ENCODE results near the gene LUM. TPM values are rescaled to one million over a fixed set of nuclear protein-coding genes. Genes with fewer than 3 reads are reported as not detected.

The LUM gene
- polyA plus RNA-seq, 1 of the 3 experiments (the other 2 are of a cell fraction), result 30.6 TPM

- Histone ChIP-seq H3K4me2 (no peak overlapping the region), H3F3A (replicated peaks; ENCODE audit: insufficient read depth) (peaks cover 8% of the 10 kb centered on the region), H3K36me3 (replicated peaks in 1 of 2; ENCODE audit: control insufficient read depth in 1 of 2, insufficient read depth in 2 of 2, low read length in 1 of 2) (no peaks in the 10 kb centered on the region), H3K27me3 (ENCODE audit: insufficient read depth) (no peaks in the 10 kb centered on the region), H3K9ac (no peak overlapping the region), H2AFZ (ENCODE audit: low read depth) (no peak overlapping the region), H3K4me1 (ENCODE audit: control insufficient read depth in 1 of 2, insufficient read depth in 2 of 2, low read depth in 1 of 2, low read length in 1 of 2) (peaks cover 6 to 26% of the 10 kb centered on the region in 2 experiments), H4K20me1 (ENCODE audit: insufficient read depth) (no peaks in the 10 kb centered on the region), H3K4me3 (ENCODE audit: low read depth in 2 of 2, low read length in 1 of 2) (no peak overlapping the region), H3K9me2 (no peaks in the 10 kb centered on the region), H3K9me3 (no peaks in the 10 kb centered on the region), H3K27ac (ENCODE audit: low read depth in 2 of 2, low read length in 1 of 2) (no peak overlapping the region; a peak in 2 of 4 replicates), H3K79me2 (ENCODE audit: insufficient read depth) (no peaks in the 10 kb centered on the region)
- ChIA-PET POLR2A (no interaction called here), CTCF (interaction anchor here (0.7 kb wide), 1 partner anchor 34 kb away, joined by 3 read pairs; no protein-coding TSS in a partner anchor)
- no peak for DNase-seq
- 81% methylated on average over 3 of the region's 3 CpGs for WGBS (ENCODE audit: low lambda C conversion rate)
- TF ChIP-seq SIN3A (IDR thresholded peaks at IDR 0.05; ENCODE audit: borderline replicate concordance, low read depth, low read length), result no peak
- no peak for TF ChIP-seq EZH2phosphoT487 (IDR thresholded peaks at IDR 0.05; ENCODE audit: borderline replicate concordance, low read depth)
- TF ChIP-seq FOXJ3 (CRISPR knock-in tag; IDR thresholded peaks at IDR 0.05), result no peak
- no peak for TF ChIP-seq TCF12 (IDR thresholded peaks at IDR 0.05)
- no peak for TF ChIP-seq USF2 (IDR thresholded peaks at IDR 0.05; ENCODE audit: borderline replicate concordance, low read depth, low read length)
- no peak for TF ChIP-seq RFX5 (IDR thresholded peaks at IDR 0.05; ENCODE audit: low read length)
- no peak for TF ChIP-seq EP300 (IDR thresholded peaks at IDR 0.05; ENCODE audit: borderline replicate concordance in 1 of 2, low read depth in 1 of 2, low read length in 1 of 2)
- TF ChIP-seq MEF2A (IDR thresholded peaks at IDR 0.05; ENCODE audit: borderline replicate concordance, low read depth), result no peak
- no peak for TF ChIP-seq RCOR1 (IDR thresholded peaks at IDR 0.05; ENCODE audit: low read length)
- no peak for TF ChIP-seq CHD2 (IDR thresholded peaks at IDR 0.05; ENCODE audit: low read length, partially characterized antibody)
- no peak for TF ChIP-seq FOSL2 (IDR thresholded peaks at IDR 0.05; ENCODE audit: borderline replicate concordance, low read depth)
- TF ChIP-seq ZBTB33 (IDR thresholded peaks at IDR 0.05; ENCODE audit: borderline replicate concordance, low read depth), result no peak
- TF ChIP-seq TAF1 (IDR thresholded peaks at IDR 0.05; ENCODE audit: borderline replicate concordance, low read depth, low read length), result no peak
- TF ChIP-seq, protein P1, sequence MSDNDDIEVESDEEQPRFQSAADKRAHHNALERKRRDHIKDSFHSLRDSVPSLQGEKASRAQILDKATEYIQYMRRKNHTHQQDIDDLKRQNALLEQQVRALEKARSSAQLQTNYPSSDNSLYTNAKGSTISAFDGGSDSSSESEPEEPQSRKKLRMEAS (IDR thresholded peaks at IDR 0.05; ENCODE audit: low read depth), result no peak
- TF ChIP-seq, protein P2, sequence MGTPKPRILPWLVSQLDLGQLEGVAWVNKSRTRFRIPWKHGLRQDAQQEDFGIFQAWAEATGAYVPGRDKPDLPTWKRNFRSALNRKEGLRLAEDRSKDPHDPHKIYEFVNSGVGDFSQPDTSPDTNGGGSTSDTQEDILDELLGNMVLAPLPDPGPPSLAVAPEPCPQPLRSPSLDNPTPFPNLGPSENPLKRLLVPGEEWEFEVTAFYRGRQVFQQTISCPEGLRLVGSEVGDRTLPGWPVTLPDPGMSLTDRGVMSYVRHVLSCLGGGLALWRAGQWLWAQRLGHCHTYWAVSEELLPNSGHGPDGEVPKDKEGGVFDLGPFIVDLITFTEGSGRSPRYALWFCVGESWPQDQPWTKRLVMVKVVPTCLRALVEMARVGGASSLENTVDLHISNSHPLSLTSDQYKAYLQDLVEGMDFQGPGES (IDR thresholded peaks at IDR 0.05; ENCODE audit: low read depth, low read length), result no peak
- TF ChIP-seq FOXM1 (IDR thresholded peaks at IDR 0.05; ENCODE audit: low read depth), result no peak
- no peak for TF ChIP-seq RAD21 (IDR thresholded peaks at IDR 0.05; ENCODE audit: low read length)
- no peak for TF ChIP-seq GABPA (IDR thresholded peaks at IDR 0.05; ENCODE audit: low read depth)
- TF ChIP-seq, protein P3, sequence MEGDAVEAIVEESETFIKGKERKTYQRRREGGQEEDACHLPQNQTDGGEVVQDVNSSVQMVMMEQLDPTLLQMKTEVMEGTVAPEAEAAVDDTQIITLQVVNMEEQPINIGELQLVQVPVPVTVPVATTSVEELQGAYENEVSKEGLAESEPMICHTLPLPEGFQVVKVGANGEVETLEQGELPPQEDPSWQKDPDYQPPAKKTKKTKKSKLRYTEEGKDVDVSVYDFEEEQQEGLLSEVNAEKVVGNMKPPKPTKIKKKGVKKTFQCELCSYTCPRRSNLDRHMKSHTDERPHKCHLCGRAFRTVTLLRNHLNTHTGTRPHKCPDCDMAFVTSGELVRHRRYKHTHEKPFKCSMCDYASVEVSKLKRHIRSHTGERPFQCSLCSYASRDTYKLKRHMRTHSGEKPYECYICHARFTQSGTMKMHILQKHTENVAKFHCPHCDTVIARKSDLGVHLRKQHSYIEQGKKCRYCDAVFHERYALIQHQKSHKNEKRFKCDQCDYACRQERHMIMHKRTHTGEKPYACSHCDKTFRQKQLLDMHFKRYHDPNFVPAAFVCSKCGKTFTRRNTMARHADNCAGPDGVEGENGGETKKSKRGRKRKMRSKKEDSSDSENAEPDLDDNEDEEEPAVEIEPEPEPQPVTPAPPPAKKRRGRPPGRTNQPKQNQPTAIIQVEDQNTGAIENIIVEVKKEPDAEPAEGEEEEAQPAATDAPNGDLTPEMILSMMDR (IDR thresholded peaks at IDR 0.05), result no peak
- TF ChIP-seq GATA2 (CRISPR knock-in tag; IDR thresholded peaks at IDR 0.05), result no peak
Observed at GRCh38 chr12:91143206-91143605, 31.9 kb upstream of the LUM start.
